HEK293T (cell line): Measurements from ENCODE around the gene GHR.

Source experiments
- BHLHE40 ChIP-seq: fragments of 450-650 bp; IDR thresholded peaks from 2 replicates; pipeline ENCODE4 v1.6.1; 2016; ENCODE audit warnings: mild to moderate bottlenecking, moderate library complexity, borderline replicate concordance
- HDGF ChIP-seq: fragments of 450-650 bp; IDR thresholded peaks from 2 replicates; pipeline ENCODE4 v1.6.1; 2017; ENCODE audit warnings: antibody characterized with exemption, borderline replicate concordance

DNA sequence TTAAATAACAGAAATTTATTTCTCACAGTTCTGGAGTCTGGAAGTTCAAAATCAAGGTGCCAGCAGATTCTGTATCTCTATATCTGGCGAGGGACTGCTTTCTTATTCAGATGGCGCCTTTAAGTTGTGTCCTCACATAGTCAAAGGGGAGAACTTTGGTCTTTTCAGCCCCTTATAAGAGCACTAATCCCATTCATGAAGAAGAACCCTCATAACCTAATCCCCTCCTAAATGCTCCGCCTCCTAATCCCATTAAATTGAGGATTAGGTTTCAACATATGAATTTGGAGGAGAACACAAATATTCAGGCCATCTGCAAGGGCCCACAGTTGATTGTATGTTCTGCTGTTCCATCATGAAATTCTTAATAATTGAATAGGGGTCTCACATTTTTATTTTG is 322.6 kb downstream of the GHR start:
- TF ChIP-seq HDGF (no peak), BHLHE40 (no peak)
